H1 (cell line): ENCODE results near the gene AMH. TPM values are rescaled to one million over a fixed set of nuclear protein-coding genes. Genes with fewer than 3 reads are reported as not detected.

Source experiments
- CTCF ChIA-PET: fragments of 300-600 bp; sonication (Branson Sonifier 250); formaldehyde crosslinking; loops from one replicate; lab custom pipeline; 2021; ENCODE audit not compliant: partially characterized antibody; lab: Charles Lee
- POLR2A ChIA-PET: fragments of 300-600 bp; sonication (Branson Sonifier 250); formaldehyde crosslinking; loops from one replicate; lab custom pipeline; 2021; ENCODE audit warnings: inconsistent platforms; ENCODE audit not compliant: partially characterized antibody; lab: Charles Lee
- DNase-seq, 2 experiments: peaks; one replicate each; pipeline versions ENCODE4 v3.0.0 to v3.0.0-alpha.2; 2010 to 2022; ENCODE audit warnings: low spot score in 2 of 2, low read depth in 1 of 2, mixed read lengths in 1 of 2
- FAIRE-seq: peaks from 2 replicates; lab custom pipeline; 2011; peaks lifted over from hg19 to GRCh38; lab: Jason Lieb, UNC
- H2AFZ ChIP-seq: 2 replicates; pipeline ENCODE4 v1.8.1; 2012; ENCODE audit warnings: low read length, inconsistent platforms
- H2AK5ac ChIP-seq: 2 replicates; pipeline ENCODE4 v1.6.1; 2013; ENCODE audit warnings: low read depth, low read length
- H2BK120ac ChIP-seq: replicated peaks from 2 replicates; pipeline ENCODE3; 2013; ENCODE audit warnings: low read depth, low read length, inconsistent platforms
- H2BK12ac ChIP-seq: 2 replicates; pipeline ENCODE4 v1.6.1; 2013; ENCODE audit warnings: low read depth, low read length
- H2BK15ac ChIP-seq: 2 replicates; pipeline ENCODE4 v1.6.1; 2013; ENCODE audit warnings: low read length
- H2BK20ac ChIP-seq: 2 replicates; pipeline ENCODE4 v1.6.1; 2013; ENCODE audit warnings: low read length
- H2BK5ac ChIP-seq: 2 replicates; pipeline ENCODE4 v1.6.1; 2013; ENCODE audit warnings: low read depth, low read length
- H3K14ac ChIP-seq: 2 replicates; pipeline ENCODE4 v1.6.1; 2013; ENCODE audit warnings: inconsistent platforms; ENCODE audit not compliant: insufficient read length
- H3K18ac ChIP-seq: 2 replicates; pipeline ENCODE4 v1.6.1; 2013; ENCODE audit warnings: low read length; ENCODE audit errors: extremely low read depth
- H3K23ac ChIP-seq: 2 replicates; pipeline ENCODE4 v1.6.1; 2013; ENCODE audit warnings: inconsistent platforms; ENCODE audit not compliant: insufficient read length
- H3K23me2 ChIP-seq: 2 replicates; pipeline ENCODE4 v1.6.1; 2013; ENCODE audit warnings: low read depth, low read length
- H3K27ac ChIP-seq: 2 replicates; pipeline ENCODE4 v1.6.1; 2011; ENCODE audit warnings: low read depth, low read length, inconsistent platforms
- H3K27me3 ChIP-seq, 4 experiments: replicated peaks in 1 of 4; 1 replicate in 1 of 4; 2 replicates in 3 of 4; pipeline versions ENCODE4 v1.6.1 to v1.8.1; 2011 to 2013; ENCODE audit warnings: low read length in 3 of 4, mild to moderate bottlenecking in 3 of 4, inconsistent platforms in 2 of 4, mixed read lengths in 2 of 4, moderate library complexity in 1 of 4; ENCODE audit not compliant: control insufficient read depth in 3 of 4, insufficient read depth in 3 of 4; ENCODE audit errors: extremely low read depth in 1 of 4
- H3K36me3 ChIP-seq, 4 experiments: 2 replicates each; pipeline versions ENCODE4 v1.6.1 to v1.8.1; 2011 to 2013; ENCODE audit warnings: mild to moderate bottlenecking in 4 of 4, low read length in 3 of 4, moderate library complexity in 2 of 4, control low read depth in 1 of 4, inconsistent platforms in 1 of 4; ENCODE audit not compliant: insufficient read depth in 4 of 4, control insufficient read depth in 2 of 4
- H3K4ac ChIP-seq: replicated peaks from 2 replicates; pipeline ENCODE3; 2013; ENCODE audit warnings: low read length, low read depth, mixed read lengths, inconsistent platforms; ENCODE audit not compliant: insufficient read length
- H3K4me1 ChIP-seq, 4 experiments: replicated peaks in 1 of 4; 1 replicate in 1 of 4; 2 replicates in 3 of 4; pipeline versions ENCODE4 v1.6.1 to v1.8.1; 2011 to 2013; ENCODE audit warnings: low read length in 3 of 4, inconsistent platforms in 2 of 4, mixed read lengths in 1 of 4; ENCODE audit not compliant: insufficient read depth in 4 of 4, control insufficient read depth in 3 of 4
- H3K4me2 ChIP-seq, 2 experiments: 2 replicates each; pipeline versions ENCODE4 v1.6.1 to v1.8.1; 2011 to 2013; ENCODE audit warnings: low read depth in 2 of 2, low read length in 2 of 2, control low read depth in 1 of 2, inconsistent platforms in 1 of 2, mild to moderate bottlenecking in 1 of 2; ENCODE audit not compliant: insufficient read depth in 1 of 2
- H3K4me3 ChIP-seq, 4 experiments: fragments of 200-600, 300-600 bp in 1 of 4; sonication (generic), shearing (Covaris generic), sonication (Bioruptor Twin) in 1 of 4; 2 replicates each; pipeline versions ENCODE4 v1.5.1 to v1.8.1; 2011 to 2016; ENCODE audit warnings: low read length in 4 of 4, low read depth in 3 of 4, control low read depth in 2 of 4, inconsistent platforms in 2 of 4, mild to moderate bottlenecking in 2 of 4, mixed read lengths in 1 of 4, moderate library complexity in 1 of 4; ENCODE audit not compliant: insufficient read depth in 2 of 4; ENCODE audit errors: extremely low read depth in 1 of 4
- H3K56ac ChIP-seq: replicated peaks from 2 replicates; pipeline ENCODE3; 2013; ENCODE audit warnings: low read depth, mild to moderate bottlenecking, mixed read lengths, low read length, inconsistent platforms; ENCODE audit not compliant: insufficient read length
- H3K79me1 ChIP-seq: 2 replicates; pipeline ENCODE4 v1.6.1; 2013; ENCODE audit warnings: low read depth, low read length, control low read depth
- H3K79me2 ChIP-seq, 2 experiments: 2 replicates each; pipeline versions ENCODE4 v1.6.1 to v1.8.1; 2012 to 2013; ENCODE audit warnings: low read length in 2 of 2, mild to moderate bottlenecking in 2 of 2, inconsistent platforms in 1 of 2; ENCODE audit not compliant: insufficient read depth in 2 of 2, control insufficient read depth in 1 of 2
- H3K9ac ChIP-seq, 4 experiments: replicated peaks in 1 of 4; 1 replicate in 1 of 4; 2 replicates in 3 of 4; pipeline versions ENCODE4 v1.6.1 to v1.8.1; 2011 to 2013; ENCODE audit warnings: low read depth in 3 of 4, low read length in 3 of 4, control low read depth in 2 of 4, mild to moderate bottlenecking in 2 of 4, moderate library complexity in 2 of 4, inconsistent platforms in 1 of 4; ENCODE audit errors: extremely low read depth in 1 of 4
- H3K9me3 ChIP-seq, 2 experiments: 2 replicates each; pipeline versions ENCODE4 v1.6.1 to v1.8.1; 2012 to 2013; ENCODE audit warnings: mild to moderate bottlenecking in 2 of 2, moderate library complexity in 2 of 2, control low read depth in 1 of 2, inconsistent platforms in 1 of 2, low read depth in 1 of 2, low read length in 1 of 2, mixed read lengths in 1 of 2; ENCODE audit not compliant: insufficient read depth in 2 of 2
- H4K20me1 ChIP-seq, 2 experiments: replicated peaks in 1 of 2; 2 replicates each; pipeline versions ENCODE3 to v1.8.1; 2011 to 2013; ENCODE audit warnings: inconsistent platforms in 2 of 2, low read length in 2 of 2, mild to moderate bottlenecking in 1 of 2; ENCODE audit not compliant: insufficient read depth in 2 of 2, control insufficient read depth in 1 of 2
- H4K5ac ChIP-seq: 2 replicates; pipeline ENCODE4 v1.6.1; 2013; ENCODE audit warnings: low read length, low read depth, mixed read lengths, inconsistent platforms; ENCODE audit not compliant: insufficient read length
- H4K8ac ChIP-seq: 2 replicates; pipeline ENCODE4 v1.8.0; 2013; ENCODE audit warnings: mild to moderate bottlenecking, moderate library complexity, low read length, inconsistent platforms; ENCODE audit not compliant: insufficient read depth; ENCODE audit errors: extremely low read depth
- H4K91ac ChIP-seq: replicated peaks from 2 replicates; pipeline ENCODE3; 2013; ENCODE audit warnings: low read length, mixed read lengths, inconsistent platforms; ENCODE audit not compliant: insufficient read length
- BRCA1 ChIP-seq: IDR thresholded peaks from 2 replicates; pipeline ENCODE4 v1.6.1; 2012; ENCODE audit warnings: low read depth, low read length, improper control_type of control experiment
- CHD1 ChIP-seq: IDR thresholded peaks from 2 replicates; pipeline ENCODE4 v1.6.1; 2012; ENCODE audit warnings: low read depth, low read length, improper control_type of control experiment
- CREB1 ChIP-seq: IDR thresholded peaks from 2 replicates; pipeline ENCODE4 v1.6.1; 2012; ENCODE audit warnings: inconsistent platforms
- CTBP2 ChIP-seq: IDR thresholded peaks from 2 replicates; pipeline ENCODE4 v1.7.0; 2011; ENCODE audit warnings: borderline replicate concordance, mild to moderate bottlenecking, moderate library complexity, mixed read lengths, low read length; ENCODE audit not compliant: insufficient read depth, insufficient read length
- JUN ChIP-seq: IDR thresholded peaks from 2 replicates; pipeline ENCODE4 v1.6.1; 2011; ENCODE audit warnings: low read depth, mild to moderate bottlenecking, improper control_type of control experiment, low read length
- KDM1A ChIP-seq: fragments of 200-600, 300-600 bp; sonication (generic); IDR thresholded peaks from 2 replicates; pipeline ENCODE4 v1.7.1; 2016; ENCODE audit warnings: mild to moderate bottlenecking, low read length, borderline replicate concordance
- POLR2A ChIP-seq, 2 experiments: IDR thresholded peaks; 1 replicate in 1 of 2; 2 replicates in 1 of 2; pipeline ENCODE4 v1.6.1; 2011; ENCODE audit warnings: low read depth in 2 of 2, low read length in 2 of 2, mild to moderate bottlenecking in 2 of 2; ENCODE audit errors: control extremely low read depth in 1 of 2
- POLR2AphosphoS5 ChIP-seq: IDR thresholded peaks from 2 replicates; pipeline ENCODE4 v1.6.1; 2011; ENCODE audit warnings: low read depth, low read length
- WGBS, 2 experiments: shearing (Covaris generic) in 1 of 2; methylation state at CpG; one replicate each; pipeline versions ENCODE4 v1.1.6 to v1.1.7; 2013 to 2015; ENCODE audit warnings: low lambda C conversion rate in 2 of 2, mixed read lengths in 2 of 2, inconsistent platforms in 1 of 2, low coverage in 1 of 2, missing lambda C conversion rate in 1 of 2; ENCODE audit not compliant: insufficient replicate concordance in 2 of 2, insufficient coverage in 1 of 2, insufficient read length in 1 of 2; ENCODE audit errors: extremely low coverage in 1 of 2, missing lambda C conversion rate in 1 of 2; 5-methylcytosine and 5-hydroxymethylcytosine counted together
- polyA plus RNA-seq, 7 experiments: library from polyadenylated mRNA; depleted of rRNA in 3 of 7; stranded (reverse) in 5 of 7; unstranded in 2 of 7; fragments of >200 nt in 5 of 7; fragments of 200-250 nt in 2 of 7; gene quantifications; 1 replicate in 5 of 7; 2 replicates in 1 of 7; 4 replicates in 1 of 7; pipeline versions ENCODE4 v1.2.1 to v1.2.3, GENCODE V29; 2011 to 2013; ENCODE audit warnings: missing spikeins in 2 of 7, mixed read lengths in 2 of 7
- total RNA-seq: library from RNA; stranded (reverse); fragmentation: NEBNext Ultra II Directional; extraction: Animal tissue kit (Norgen Biotek cat#: 25700); gene quantifications from 2 replicates; pipeline ENCODE4 v1.2.1, GENCODE V29; 2021

The AMH gene
- total and polyA plus RNA-seq, 2 of the 8 experiments (the other 6 are each of a cell fraction or from before 2014, with no cell fraction given) = 10.5 to 15.4 TPM

DNA sequence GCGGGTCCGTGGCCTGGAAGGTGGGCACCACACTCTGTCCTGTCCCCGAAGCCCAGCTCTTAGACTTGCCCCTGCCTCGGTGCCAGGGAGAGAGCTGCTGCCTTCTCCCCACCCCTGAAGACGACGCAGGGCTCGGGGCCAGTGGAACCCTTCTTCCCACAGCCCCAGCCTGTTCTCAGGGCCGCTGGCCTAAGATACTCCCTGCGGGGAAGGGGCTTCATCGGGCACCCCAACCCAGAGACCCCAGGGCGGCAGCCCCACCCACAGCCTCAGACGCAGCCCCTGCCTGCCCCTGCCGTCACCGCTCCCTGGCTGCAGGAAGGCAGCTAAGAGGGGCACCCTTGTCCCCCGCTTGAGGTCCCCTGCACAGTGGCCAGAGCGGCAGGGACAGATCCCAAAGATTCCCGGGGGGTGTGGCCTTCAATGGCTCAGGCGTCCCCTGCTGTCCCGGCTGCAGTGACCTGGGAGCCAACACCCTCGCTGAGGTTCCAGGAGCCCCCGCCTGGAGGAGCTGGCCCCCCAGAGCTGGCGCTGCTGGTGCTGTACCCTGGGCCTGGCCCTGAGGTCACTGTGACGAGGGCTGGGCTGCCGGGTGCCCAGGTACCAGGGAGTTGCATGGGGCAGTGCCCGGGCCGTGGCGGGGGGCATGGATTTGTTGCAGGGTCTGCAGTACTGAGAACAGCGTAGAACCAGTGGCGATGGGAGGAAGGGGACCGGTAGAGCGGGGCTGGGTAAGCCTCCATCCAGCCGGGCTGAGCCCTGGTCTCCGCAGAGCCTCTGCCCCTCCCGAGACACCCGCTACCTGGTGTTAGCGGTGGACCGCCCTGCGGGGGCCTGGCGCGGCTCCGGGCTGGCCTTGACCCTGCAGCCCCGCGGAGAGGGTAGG, 1.0 kb downstream of the AMH start:
- 88% methylated on average over 38 of the region's 43 CpGs; no CpG with 5 or more reads in 1 of the 2 experiments for whole genome bisulfite sequencing, 2 experiments
- Histone ChIP-seq H2BK12ac (no peak overlapping the region), H4K8ac (peak overlapping the region; percentile 51; the same call in 1 of the 2 replicates), H3K27me3 (peaks cover 0 to 23% (median 12%) of the 10 kb centered on the region in 4 experiments; a peak in 6 of 7 replicates), H2AFZ (no peak overlapping the region), H3K36me3 (peaks cover 13 to 27% (median 21%) of the 10 kb centered on the region in 4 experiments), H3K27ac (no peak overlapping the region), H3K4ac (no peak overlapping the region), H4K91ac (no peak overlapping the region), H2AK5ac (no peak overlapping the region), H4K20me1 (peaks cover 11 to 19% of the 10 kb centered on the region in 2 experiments), H3K4me1 (peaks cover 0 to 4% (median under 1%) of the 10 kb centered on the region in 4 experiments; a peak in 3 of 7 replicates), H3K79me2 (no peaks in the 10 kb centered on the region; a peak in 1 of 4 replicates), H3K56ac (no peak overlapping the region), H3K79me1 (no peaks in the 10 kb centered on the region; the same call in 1 of the 2 replicates), H3K9ac (no peak overlapping the region), H3K4me2 (no peak overlapping the region), H3K4me3 (no peak overlapping the region), H3K23ac (no peak overlapping the region), H2BK5ac (no peak overlapping the region), H3K14ac (no peak overlapping the region), H3K9me3 (no peaks in the 10 kb centered on the region; a peak in 1 of 4 replicates), H2BK20ac (no peak overlapping the region), H4K5ac (no peak overlapping the region), H3K23me2 (peaks cover 12% of the 10 kb centered on the region; the same call in 1 of the 2 replicates), H3K18ac (no peak overlapping the region), H2BK120ac (no peak overlapping the region), H2BK15ac (no peak overlapping the region)
- CTCF ChIA-PET = interaction anchor here (0.9 to 1.6 kb wide), 4 partner anchors 11 to 65 kb away, joined by 3 to 8 read pairs (median 5); no protein-coding TSS in a partner anchor
- DNase-seq (peak in 1 of 2 experiments; percentile 67), FAIRE-seq (no peak)
- TF ChIP-seq CREB1 (no peak), KDM1A (no peak), POLR2AphosphoS5 (peak; percentile 25), POLR2A (IDR thresholded peaks at IDR 0.05; ENCODE audit: control extremely low read depth in 1 of 2, low read depth in 2 of 2, low read length in 2 of 2) (0 out of 3 replicates have a peak, but pooled peaks of 1 of the 2 experiments have one; percentile 23), JUN (no peak), CTBP2 (no peak), BRCA1 (no peak), CHD1 (no peak)
- POLR2A ChIA-PET = interaction anchor here (0.6 to 18.7 kb wide), 15 partner anchors 8 to 345 kb away, joined by 3 to 330 read pairs (median 4); partner anchors contain the start of genes ADAT3, PLEKHJ1, SCAMP4 and SF3A2
